GM12878 (cell line): ENCODE results near the gene CCNL2. TPM values are rescaled to one million over a fixed set of nuclear protein-coding genes. Genes with fewer than 3 reads are reported as not detected.
A peak's percentile ranks its signal among the peaks of the same experiment; 100 is the strongest.

ENCODE experiments used
- ATAC-seq: fragments of 200-7000 bp; cut with Tn5 transposase; 3 replicates; pipeline ENCODE4 v1.9.1; 2020; ENCODE audit warnings: mild to moderate bottlenecking, moderate library complexity
- BruUV-seq: library from RNA; stranded (reverse); fragments of 400-500 nt; replicated peaks from 2 replicates; lab custom pipeline; 2021; lab: Mats Ljungman, UMichigan
- CTCF ChIA-PET: fragments of 300-600 bp; sonication (Branson Sonifier 250); formaldehyde crosslinking; extraction: SDS; loops from one replicate; lab custom pipeline; 2021; ENCODE audit warnings: inconsistent platforms; lab: Yijun Ruan, JAX
- POLR2A ChIA-PET: fragments of 350-600 bp; formaldehyde crosslinking; extraction: SDS; loops from one replicate; lab custom pipeline; 2021; ENCODE audit warnings: inconsistent platforms; lab: Charles Lee
- RAD21 ChIA-PET: fragments of 300-600 bp; sonication (Branson Sonifier 250); formaldehyde crosslinking; loops from one replicate; lab custom pipeline; 2023; ENCODE audit warnings: antibody characterized with exemption; ENCODE audit not compliant: unreplicated experiment; lab: Charles Lee
- SMC1A ChIA-PET: fragments of 300-600 bp; sonication (Branson Sonifier 250); formaldehyde crosslinking; loops from one replicate; lab custom pipeline; 2023; ENCODE audit not compliant: unreplicated experiment, uncharacterized antibody; lab: Charles Lee
- DNase-seq: peaks from one replicate; pipeline ENCODE4 v3.0.0-alpha.2; 2011; ENCODE audit warnings: low read depth, low spot score
- FAIRE-seq: peaks from 3 replicates; lab custom pipeline; 2011; peaks lifted over from hg19 to GRCh38; lab: Jason Lieb, UNC
- H2AFZ ChIP-seq: 2 replicates; pipeline ENCODE4 v1.6.0; 2011; ENCODE audit warnings: low read depth, low read length, control low read depth; ENCODE audit not compliant: control insufficient read depth
- H3K27ac ChIP-seq: 2 replicates; pipeline ENCODE4 v1.5.1; 2011; ENCODE audit warnings: control low read depth; ENCODE audit not compliant: control insufficient read depth, insufficient read depth
- H3K27me3 ChIP-seq, 2 experiments: replicated peaks in 1 of 2; 2 replicates each; pipeline versions ENCODE4 v1.6.0 to v1.6.1; 2011; ENCODE audit warnings: low read length in 1 of 2; ENCODE audit not compliant: control insufficient read depth in 2 of 2, insufficient read depth in 2 of 2
- H3K36me3 ChIP-seq, 2 experiments: 2 replicates each; pipeline ENCODE4 v1.5.1; 2011; ENCODE audit warnings: low read length in 1 of 2; ENCODE audit not compliant: control insufficient read depth in 2 of 2, insufficient read depth in 2 of 2
- H3K4me1 ChIP-seq: 2 replicates; pipeline ENCODE4 v1.6.1; 2011; ENCODE audit warnings: mild to moderate bottlenecking, low read length, moderate library complexity, mixed read lengths; ENCODE audit not compliant: control insufficient read depth, insufficient read depth
- H3K4me2 ChIP-seq: 2 replicates; pipeline ENCODE4 v1.6.0; 2011; ENCODE audit warnings: control low read depth; ENCODE audit not compliant: control insufficient read depth, insufficient read depth
- H3K4me3 ChIP-seq: fragments of 200-600 bp; sonication (generic); 2 replicates; pipeline ENCODE4 v1.5.1; 2016
- H3K79me2 ChIP-seq: 2 replicates; pipeline ENCODE4 v1.6.0; 2011; ENCODE audit warnings: low read length; ENCODE audit not compliant: control insufficient read depth, insufficient read depth
- H3K9ac ChIP-seq: 2 replicates; pipeline ENCODE4 v1.8.0; 2011; ENCODE audit warnings: low read length, control low read depth, mixed read lengths; ENCODE audit not compliant: control insufficient read depth, insufficient read depth
- H3K9me3 ChIP-seq: replicated peaks from 3 replicates; pipeline ENCODE4 v1.5.1; 2011; ENCODE audit warnings: mild to moderate bottlenecking, low read length; ENCODE audit not compliant: control insufficient read depth, insufficient read depth
- H4K20me1 ChIP-seq: 2 replicates; pipeline ENCODE4 v1.6.0; 2011; ENCODE audit not compliant: control insufficient read depth, insufficient read depth
- CREM ChIP-seq: IDR thresholded peaks from 2 replicates; pipeline ENCODE4 v1.6.1; 2014; ENCODE audit warnings: antibody characterized with exemption, low read depth
- ETV6 ChIP-seq, 2 experiments: fragments of 450-650 bp in 1 of 2; IDR thresholded peaks in 1 of 2; conservative IDR thresholded peaks in 1 of 2; 2 replicates each; pipeline ENCODE4 v1.6.1; 2014; ENCODE audit warnings: antibody characterized with exemption in 1 of 2, borderline replicate concordance in 1 of 2, low read depth in 1 of 2, mild to moderate bottlenecking in 1 of 2, moderate library complexity in 1 of 2
- FOS ChIP-seq: IDR thresholded peaks from 3 replicates; pipeline ENCODE4 v1.6.1; 2011; ENCODE audit warnings: borderline replicate concordance; ENCODE audit not compliant: insufficient read length; ENCODE audit errors: extremely low read depth
- GABPA ChIP-seq: IDR thresholded peaks from 2 replicates; pipeline ENCODE4 v1.6.1; 2014; ENCODE audit warnings: antibody characterized with exemption, low read depth, mild to moderate bottlenecking, inconsistent platforms
- NR2C2 ChIP-seq: IDR thresholded peaks from 2 replicates; pipeline ENCODE4 v1.6.1; 2011; ENCODE audit warnings: borderline replicate concordance, low read depth; ENCODE audit not compliant: control insufficient read depth, insufficient read length
- PAX8 ChIP-seq: fragments of 450-650 bp; IDR thresholded peaks from 2 replicates; pipeline ENCODE4 v1.6.1; 2017; ENCODE audit warnings: mild to moderate bottlenecking, moderate library complexity
- RAD51 ChIP-seq: fragments of 450-650 bp; IDR thresholded peaks from 2 replicates; pipeline ENCODE4 v1.6.1; 2016; ENCODE audit warnings: moderate library complexity, mild to moderate bottlenecking, inconsistent platforms
- RBBP5 ChIP-seq: fragments of 200-600 bp; sonication (generic); conservative IDR thresholded peaks from 2 replicates; pipeline ENCODE4 v1.6.1; 2016
- SIX5 ChIP-seq: IDR thresholded peaks from 2 replicates; pipeline ENCODE4 v1.6.1; 2011; ENCODE audit warnings: mild to moderate bottlenecking, low read depth, low read length, moderate library complexity; ENCODE audit not compliant: severe bottlenecking
- SREBF1 ChIP-seq: IDR thresholded peaks from 2 replicates; pipeline ENCODE4 v1.6.1; 2012; ENCODE audit warnings: mild to moderate bottlenecking, low read length
- TARDBP ChIP-seq: IDR thresholded peaks from 2 replicates; pipeline ENCODE4 v1.6.1; 2016; ENCODE audit warnings: borderline replicate concordance
- TCF3 ChIP-seq: IDR thresholded peaks from 2 replicates; pipeline ENCODE4 v1.6.1; 2012; ENCODE audit warnings: low read depth, mild to moderate bottlenecking, low read length, borderline replicate concordance; ENCODE audit not compliant: insufficient read depth
- WRNIP1 ChIP-seq: IDR thresholded peaks from 2 replicates; pipeline ENCODE4 v1.6.1; 2011; ENCODE audit warnings: low read depth, low read length, improper control_type of control experiment, borderline replicate concordance
- YY1 ChIP-seq: IDR thresholded peaks from 2 replicates; pipeline ENCODE4 v1.6.1; 2011; ENCODE audit warnings: low read depth, mild to moderate bottlenecking, low read length
- ZNF24 ChIP-seq: fragments of 450-650 bp; IDR thresholded peaks from 2 replicates; pipeline ENCODE4 v1.6.1; 2017; ENCODE audit warnings: antibody characterized with exemption, mild to moderate bottlenecking
- ZNF384 ChIP-seq: IDR thresholded peaks from 2 replicates; pipeline ENCODE4 v1.6.1; 2012; ENCODE audit warnings: low read depth, mild to moderate bottlenecking, low read length, improper control_type of control experiment, borderline replicate concordance
- WGBS: methylation state at CpG from one replicate; pipeline ENCODE4 v1.1.6; 2016; ENCODE audit warnings: low lambda C conversion rate; ENCODE audit not compliant: insufficient replicate concordance, insufficient coverage; ENCODE audit errors: missing lambda C conversion rate; 5-methylcytosine and 5-hydroxymethylcytosine counted together
- in situ Hi-C: fragments of 300-500 bp; cut with MboI; formaldehyde crosslinking; loops from 9 replicates; pipeline ENCODE4 v1.14.3; 2018; ENCODE audit warnings: mixed read lengths
- intact Hi-C: fragments of 100-400 bp; cut with micrococcal nuclease; formaldehyde crosslinking; loops from one replicate; pipeline ENCODE4 v1.14.2; 2022; ENCODE audit not compliant: unreplicated experiment
- polyA plus RNA-seq, 11 experiments: library from polyadenylated mRNA; depleted of rRNA in 4 of 11; unstranded in 6 of 11; stranded (reverse) in 5 of 11; fragments of >200 nt; fragmentation: Nextera tagmentation in 4 of 11; fragmentation: Illumina TruSeq in 1 of 11; extraction: Ambion mirVana in 4 of 11; extraction: Trizol in 1 of 11; gene quantifications; 1 replicate in 1 of 11; 2 replicates in 10 of 11; pipeline versions ENCODE4 v1.2.1 to v1.2.3, GENCODE V29; 2011 to 2016; ENCODE audit warnings: inconsistent platforms in 2 of 11, missing spikeins in 2 of 11, low read depth in 1 of 11
- total RNA-seq, 4 experiments: library from RNA; depleted of rRNA in 3 of 4; stranded (reverse); fragments of >200 nt in 3 of 4; fragmentation: Illumina TruSeq in 1 of 4; extraction: Trizol in 1 of 4; gene quantifications; 2 replicates each; pipeline versions ENCODE4 v1.2.1 to v1.2.3, GENCODE V29; 2013 to 2021
- TF ChIP-seq, protein P1 (sequence below): IDR thresholded peaks from 2 replicates; pipeline ENCODE4 v1.6.1; 2012; ENCODE audit warnings: mild to moderate bottlenecking, low read depth, low read length

Gene CCNL2
- total and polyA plus RNA-seq, 10 of the 15 experiments (the other 5 are each of a cell fraction or from before 2014, with no cell fraction given), result 2.1 to 143 (median 101) TPM

DNA sequence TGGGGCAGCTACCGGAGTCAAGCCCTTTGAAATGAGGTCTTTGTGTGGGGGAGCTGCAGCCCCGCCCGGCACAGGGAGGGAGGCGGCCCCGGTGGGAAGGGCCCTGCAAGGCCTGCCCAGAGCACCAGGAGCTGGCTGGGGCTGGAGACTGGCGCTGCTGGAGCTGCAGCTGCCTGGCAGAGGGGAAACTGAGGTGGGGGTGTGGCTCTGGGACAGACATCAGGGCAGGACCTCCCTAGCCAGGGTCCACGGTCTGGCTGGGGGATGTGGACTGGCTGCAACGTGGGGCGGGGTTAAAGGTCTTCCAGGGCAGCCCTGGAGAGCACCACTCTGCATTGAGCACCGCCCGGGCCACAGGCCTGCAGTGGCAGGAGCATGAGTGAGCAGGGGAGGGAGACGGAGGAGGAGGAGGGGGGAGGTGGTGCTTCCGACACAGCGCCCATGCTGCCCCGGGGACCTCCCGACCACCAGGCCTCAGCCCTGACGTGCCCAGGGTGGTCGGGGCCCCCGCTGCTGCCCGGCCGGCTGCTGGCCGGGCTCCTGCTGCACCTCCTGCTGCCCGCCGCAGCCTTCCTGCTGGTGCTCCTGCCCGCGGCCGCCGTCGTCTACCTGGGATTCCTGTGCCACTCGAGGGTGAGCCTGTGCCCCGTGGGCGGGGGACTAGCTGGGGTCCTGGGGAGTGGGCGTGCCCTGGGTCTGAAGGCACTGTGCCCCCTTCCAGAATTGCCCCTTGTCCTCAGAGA is 26.8 kb upstream of the CCNL2 start:
- ATAC-seq (peak; percentile 19; the same call in 1 of the 3 replicates), FAIRE-seq (no peak), DNase-seq (no peak)
- Histone ChIP-seq H3K9ac (no peak overlapping the region), H3K27ac (no peak overlapping the region), H3K4me2 (no peak overlapping the region), H3K4me3 (no peak overlapping the region), H2AFZ (no peak overlapping the region), H3K27me3 (peaks cover 0 to 2% of the 10 kb centered on the region in 2 experiments; a peak in 1 of 4 replicates), H4K20me1 (no peaks in the 10 kb centered on the region), H3K36me3 (no peaks in the 10 kb centered on the region), H3K79me2 (no peaks in the 10 kb centered on the region), H3K4me1 (peaks cover 2% of the 10 kb centered on the region; the same call in 1 of the 2 replicates), H3K9me3 (no peaks in the 10 kb centered on the region)
- SMC1A ChIA-PET, result no interaction called here
- no TSS peak for BruUV-seq
- RAD21 ChIA-PET, result no interaction called here
- in situ Hi-C loops, result no loop called here
- no peak for TF ChIP-seq NR2C2
- TF ChIP-seq WRNIP1, result no peak
- no peak for TF ChIP-seq CREM
- no peak for TF ChIP-seq SREBF1
- TF ChIP-seq FOS, result no peak
- TF ChIP-seq YY1, result no peak
- TF ChIP-seq ZNF24, result no peak
- no peak for TF ChIP-seq GABPA
- no peak for TF ChIP-seq ZNF384
- no peak for TF ChIP-seq PAX8
- no peak for TF ChIP-seq RBBP5
- no peak for TF ChIP-seq ETV6 (conservative IDR thresholded peaks at IDR 0.05 in 1 of 2, IDR thresholded peaks at IDR 0.05 in 1 of 2; ENCODE audit: borderline replicate concordance in 1 of 2, low read depth in 1 of 2)
- TF ChIP-seq, protein P1, sequence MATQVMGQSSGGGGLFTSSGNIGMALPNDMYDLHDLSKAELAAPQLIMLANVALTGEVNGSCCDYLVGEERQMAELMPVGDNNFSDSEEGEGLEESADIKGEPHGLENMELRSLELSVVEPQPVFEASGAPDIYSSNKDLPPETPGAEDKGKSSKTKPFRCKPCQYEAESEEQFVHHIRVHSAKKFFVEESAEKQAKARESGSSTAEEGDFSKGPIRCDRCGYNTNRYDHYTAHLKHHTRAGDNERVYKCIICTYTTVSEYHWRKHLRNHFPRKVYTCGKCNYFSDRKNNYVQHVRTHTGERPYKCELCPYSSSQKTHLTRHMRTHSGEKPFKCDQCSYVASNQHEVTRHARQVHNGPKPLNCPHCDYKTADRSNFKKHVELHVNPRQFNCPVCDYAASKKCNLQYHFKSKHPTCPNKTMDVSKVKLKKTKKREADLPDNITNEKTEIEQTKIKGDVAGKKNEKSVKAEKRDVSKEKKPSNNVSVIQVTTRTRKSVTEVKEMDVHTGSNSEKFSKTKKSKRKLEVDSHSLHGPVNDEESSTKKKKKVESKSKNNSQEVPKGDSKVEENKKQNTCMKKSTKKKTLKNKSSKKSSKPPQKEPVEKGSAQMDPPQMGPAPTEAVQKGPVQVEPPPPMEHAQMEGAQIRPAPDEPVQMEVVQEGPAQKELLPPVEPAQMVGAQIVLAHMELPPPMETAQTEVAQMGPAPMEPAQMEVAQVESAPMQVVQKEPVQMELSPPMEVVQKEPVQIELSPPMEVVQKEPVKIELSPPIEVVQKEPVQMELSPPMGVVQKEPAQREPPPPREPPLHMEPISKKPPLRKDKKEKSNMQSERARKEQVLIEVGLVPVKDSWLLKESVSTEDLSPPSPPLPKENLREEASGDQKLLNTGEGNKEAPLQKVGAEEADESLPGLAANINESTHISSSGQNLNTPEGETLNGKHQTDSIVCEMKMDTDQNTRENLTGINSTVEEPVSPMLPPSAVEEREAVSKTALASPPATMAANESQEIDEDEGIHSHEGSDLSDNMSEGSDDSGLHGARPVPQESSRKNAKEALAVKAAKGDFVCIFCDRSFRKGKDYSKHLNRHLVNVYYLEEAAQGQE, result no peak
- TF ChIP-seq SIX5, result no peak
- TF ChIP-seq TCF3, result no peak
- no peak for TF ChIP-seq TARDBP
- TF ChIP-seq RAD51, result no peak
- CTCF ChIA-PET, result interaction anchor here (1.1 kb wide), 1 partner anchor 11 kb away, joined by 3 read pairs; no protein-coding TSS in a partner anchor
- intact Hi-C loops, result no loop called here
- POLR2A ChIA-PET, result interaction anchor here (0.6 kb wide), 2 partner anchors 20 to 224 kb away, joined by 3 to 6 read pairs; no protein-coding TSS in a partner anchor
- 11% methylated on average over 29 of the region's 33 CpGs for WGBS
